HG03095 (cell line): ENCODE data around the gene NEURL1B.

ENCODE experiments used
- ATAC-seq: cut with Tn5 transposase; IDR thresholded peaks from one replicate; pipeline ENCODE4 v1.9.1; 2021; ENCODE audit warnings: moderate library complexity; ENCODE audit not compliant: unreplicated experiment

NEURL1B gene

GRCh38 chr5:172608773-172609172, 32.3 kb upstream of the NEURL1B start:
- ATAC-seq: no peak

GRCh38 chr5:172610643-172611042, 30.4 kb upstream of the NEURL1B start:
- ATAC-seq: no peak

- no peak for ATAC-seq
Observed at GRCh38 chr5:172611913-172612312, 29.1 kb upstream of the NEURL1B start.

- ATAC-seq: no peak
Observed at GRCh38 chr5:172612771-172613170, 28.3 kb upstream of the NEURL1B start.

- ATAC-seq: no peak
Observed at GRCh38 chr5:172616136-172616535, 24.9 kb upstream of the NEURL1B start.

- no peak for ATAC-seq
Observed at GRCh38 chr5:172616730-172617129, 24.3 kb upstream of the NEURL1B start.

GRCh38 chr5:172617817-172618216, 23.2 kb upstream of the NEURL1B start:
- ATAC-seq: no peak

- ATAC-seq: no peak
Observed at GRCh38 chr5:172618574-172619365, 22.3 kb upstream of the NEURL1B start.

GRCh38 chr5:172620506-172620905, 20.6 kb upstream of the NEURL1B start:
- ATAC-seq: no peak

GRCh38 chr5:172622091-172623046, 18.7 kb upstream of the NEURL1B start:
- ATAC-seq: no peak

GRCh38 chr5:172623313-172623980, 17.6 kb upstream of the NEURL1B start:
- ATAC-seq: no peak

GRCh38 chr5:172624083-172624995, 16.7 kb upstream of the NEURL1B start:
- ATAC-seq: no peak

GRCh38 chr5:172624996-172625964, 15.8 kb upstream of the NEURL1B start:
- no peak for ATAC-seq

GRCh38 chr5:172626031-172626581, 15.0 kb upstream of the NEURL1B start:
- ATAC-seq: no peak

GRCh38 chr5:172630082-172630481, 11.0 kb upstream of the NEURL1B start:
- ATAC-seq: no peak

- no peak for ATAC-seq
Observed at GRCh38 chr5:172630482-172630881, 10.6 kb upstream of the NEURL1B start.

GRCh38 chr5:172630986-172631385, 10.1 kb upstream of the NEURL1B start:
- no peak for ATAC-seq

- ATAC-seq: no peak
Observed at GRCh38 chr5:172632346-172633092, 8.5 kb upstream of the NEURL1B start.
